ENCODE measurements around the gene MYL4.
A peak's percentile ranks its signal among the peaks of the same experiment; 100 is the strongest.
"Not testable (repeated sequence)": the region's sequence is repeated elsewhere in the genome, so short reads cannot be mapped to it uniquely, and the experiment has no call there.

Gene MYL4

DNA sequence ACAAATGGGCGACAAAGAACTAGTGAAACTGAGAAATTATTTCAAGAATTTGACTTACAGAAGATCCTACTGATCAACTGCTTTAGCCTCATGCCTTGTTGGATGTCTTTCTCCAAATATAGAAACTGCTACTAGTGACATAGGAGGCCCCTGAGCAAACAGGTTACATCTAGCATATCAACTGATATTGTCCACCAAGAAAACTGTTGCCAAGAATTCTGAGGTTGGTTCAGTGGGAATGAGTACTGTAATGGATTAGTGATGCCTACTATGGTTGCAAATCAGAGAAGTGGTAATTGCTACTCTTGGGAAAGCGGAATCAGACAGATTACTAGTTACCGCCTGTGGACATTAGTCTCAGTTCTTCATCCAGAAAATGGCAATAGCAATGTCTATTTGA, 30.0 kb upstream of the MYL4 start:
- Histone ChIP-seq H3K27me3 (ENCODE audit: insufficient read depth, low read length) (no peaks in the 10 kb centered on the region), H3K4me1 (ENCODE audit: insufficient read depth, low read length) (peaks cover 18% of the 10 kb centered on the region; the same call in 1 of the 2 replicates), H3K9ac (ENCODE audit: low read depth, low read length) (no peak overlapping the region), H3K9me3 (ENCODE audit: insufficient read depth, low read depth, low read length) (no peaks in the 10 kb centered on the region), H3K36me3 (ENCODE audit: insufficient read depth, low read length) (peaks cover 53% of the 10 kb centered on the region), H3K27ac (ENCODE audit: low read depth, low read length) (no peak overlapping the region), H3K4me3 (ENCODE audit: low read length) (no peak overlapping the region)
- 95% methylated on average over 3 of the region's 3 CpGs for WGBS

DNA sequence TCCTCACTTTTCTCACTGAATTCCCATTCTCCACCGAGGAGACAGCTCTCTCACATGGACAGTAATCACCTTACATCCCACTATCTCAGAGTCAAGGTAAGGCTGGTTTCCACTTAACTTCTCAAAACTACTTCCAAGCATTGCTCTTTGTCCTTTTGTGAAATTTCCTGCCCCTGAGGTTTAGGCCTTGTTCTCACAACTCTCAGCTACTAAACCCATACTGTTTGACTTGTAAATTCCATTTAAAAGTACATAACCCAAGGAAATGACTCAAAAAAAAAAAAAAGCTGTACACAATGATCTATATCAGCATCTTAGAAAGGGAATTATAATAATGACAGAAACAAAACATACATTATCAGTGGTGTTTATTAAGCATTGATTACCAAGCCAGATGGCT, 28.8 kb upstream of the MYL4 start:
- no peak overlapping the region for H3K27ac ChIP-seq (ENCODE audit: low read depth, low read length)
- 92% methylated on average over 1 of the region's 1 CpG for WGBS
- H3K4me1 ChIP-seq (ENCODE audit: insufficient read depth, low read length) = peaks cover 25% of the 10 kb centered on the region; the same call in 1 of the 2 replicates
- H3K9me3 ChIP-seq (ENCODE audit: insufficient read depth, low read depth, low read length) = no peaks in the 10 kb centered on the region
- no peak overlapping the region for H3K9ac ChIP-seq (ENCODE audit: low read depth, low read length)
- H3K27me3 ChIP-seq (ENCODE audit: insufficient read depth, low read length) = no peaks in the 10 kb centered on the region
- H3K36me3 ChIP-seq (ENCODE audit: insufficient read depth, low read length) = peaks cover 48% of the 10 kb centered on the region
- no peak overlapping the region for H3K4me3 ChIP-seq (ENCODE audit: low read length)

DNA sequence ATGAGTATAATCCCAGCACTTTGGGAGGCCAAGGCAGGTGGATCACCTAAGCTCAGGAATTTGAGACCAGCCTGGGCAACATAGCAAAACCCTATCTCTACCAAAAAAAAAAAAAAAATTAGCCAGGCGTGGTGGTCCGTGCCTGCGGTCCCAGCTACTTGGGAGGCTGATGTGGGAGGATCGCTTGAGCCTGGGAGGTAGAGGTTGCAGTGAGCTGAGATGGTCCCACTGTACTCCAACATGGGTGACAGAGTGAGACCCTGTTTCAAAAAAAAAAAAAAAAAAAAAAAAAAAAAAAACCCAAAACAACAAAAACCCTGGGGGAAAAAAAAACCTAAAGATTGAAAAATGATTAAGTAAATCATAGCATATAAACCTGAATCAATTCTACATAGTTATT, 28.2 kb upstream of the MYL4 start:
- Histone ChIP-seq H3K4me1 (ENCODE audit: insufficient read depth, low read length) (peaks cover 25% of the 10 kb centered on the region; the same call in 1 of the 2 replicates), H3K36me3 (ENCODE audit: insufficient read depth, low read length) (peaks cover 41% of the 10 kb centered on the region)
- not testable (repeated sequence) for H3K9me3 ChIP-seq (ENCODE audit: insufficient read depth, low read depth, low read length); H3K27me3 ChIP-seq (ENCODE audit: insufficient read depth, low read length); H3K9ac ChIP-seq (ENCODE audit: low read depth, low read length); H3K27ac ChIP-seq (ENCODE audit: low read depth, low read length); H3K4me3 ChIP-seq (ENCODE audit: low read length)
- WGBS = 88% methylated on average over 4 of the region's 4 CpGs

DNA sequence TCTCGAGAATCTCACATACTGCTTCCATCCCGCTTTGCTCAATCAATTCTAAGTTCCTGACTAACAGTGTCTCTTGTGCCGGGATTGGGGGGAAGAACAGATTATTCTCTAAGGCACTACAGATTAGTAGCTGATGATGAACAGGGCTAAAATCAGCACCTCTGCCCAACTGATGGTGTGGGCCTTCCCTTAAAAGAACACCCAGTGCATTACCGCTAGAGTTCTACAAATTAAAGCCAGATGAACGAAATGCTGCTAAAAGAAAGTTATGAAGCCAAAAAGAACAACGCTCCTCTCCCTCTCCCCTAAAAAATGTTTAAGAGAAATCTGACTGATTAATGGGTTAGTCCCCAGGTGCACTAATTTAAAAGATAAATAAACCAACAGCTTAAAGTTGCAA, 24.5 kb upstream of the MYL4 start:
- Histone ChIP-seq H3K27ac (ENCODE audit: low read depth, low read length) (no peak overlapping the region), H3K4me3 (ENCODE audit: low read length) (no peak overlapping the region), H3K27me3 (ENCODE audit: insufficient read depth, low read length) (no peaks in the 10 kb centered on the region), H3K9ac (ENCODE audit: low read depth, low read length) (no peak overlapping the region), H3K4me1 (ENCODE audit: insufficient read depth, low read length) (peaks cover 30% of the 10 kb centered on the region), H3K9me3 (ENCODE audit: insufficient read depth, low read depth, low read length) (no peaks in the 10 kb centered on the region), H3K36me3 (ENCODE audit: insufficient read depth, low read length) (peaks cover 17% of the 10 kb centered on the region)
- WGBS = 84% methylated on average over 5 of the region's 6 CpGs

DNA sequence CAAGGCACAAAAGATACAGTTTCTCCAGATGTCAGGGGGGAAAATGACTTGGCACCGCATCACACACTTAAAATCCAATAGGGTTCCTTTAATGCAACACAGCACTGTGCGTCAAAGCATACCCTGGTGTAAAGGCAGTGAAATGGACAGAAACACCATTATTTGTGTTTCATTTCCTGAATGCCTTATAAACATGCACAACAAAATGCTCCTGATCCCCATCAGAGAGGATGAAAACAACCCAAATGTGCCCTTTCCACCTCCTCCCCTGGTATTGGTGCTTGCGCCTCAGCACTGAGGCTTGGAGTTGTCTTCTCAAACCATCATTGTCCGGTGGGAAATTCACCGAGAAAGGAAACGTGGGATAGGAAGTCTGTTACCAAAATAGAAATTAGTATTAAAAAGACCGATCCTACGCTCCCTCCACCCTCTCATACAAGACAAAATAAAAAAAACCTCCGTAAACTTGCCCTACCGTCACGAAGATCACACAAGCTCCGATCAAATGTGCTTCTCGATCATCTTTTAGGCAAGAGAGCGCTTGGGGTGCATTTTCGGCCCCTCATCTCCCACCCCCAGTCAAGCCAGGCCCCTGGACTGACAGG, 20.8 kb upstream of the MYL4 start:
- Histone ChIP-seq H3K4me1 (ENCODE audit: insufficient read depth, low read length) (peaks cover 15% of the 10 kb centered on the region), H3K4me3 (ENCODE audit: low read length) (peak overlapping the region; percentile 81), H3K27me3 (ENCODE audit: insufficient read depth, low read length) (no peaks in the 10 kb centered on the region), H3K36me3 (ENCODE audit: insufficient read depth, low read length) (no peaks in the 10 kb centered on the region), H3K9ac (ENCODE audit: low read depth, low read length) (peak overlapping the region; percentile 82), H3K9me3 (ENCODE audit: insufficient read depth, low read depth, low read length) (no peaks in the 10 kb centered on the region), H3K27ac (ENCODE audit: low read depth, low read length) (peak overlapping the region; percentile 73)
- 5% methylated on average over 13 of the region's 15 CpGs for WGBS

DNA sequence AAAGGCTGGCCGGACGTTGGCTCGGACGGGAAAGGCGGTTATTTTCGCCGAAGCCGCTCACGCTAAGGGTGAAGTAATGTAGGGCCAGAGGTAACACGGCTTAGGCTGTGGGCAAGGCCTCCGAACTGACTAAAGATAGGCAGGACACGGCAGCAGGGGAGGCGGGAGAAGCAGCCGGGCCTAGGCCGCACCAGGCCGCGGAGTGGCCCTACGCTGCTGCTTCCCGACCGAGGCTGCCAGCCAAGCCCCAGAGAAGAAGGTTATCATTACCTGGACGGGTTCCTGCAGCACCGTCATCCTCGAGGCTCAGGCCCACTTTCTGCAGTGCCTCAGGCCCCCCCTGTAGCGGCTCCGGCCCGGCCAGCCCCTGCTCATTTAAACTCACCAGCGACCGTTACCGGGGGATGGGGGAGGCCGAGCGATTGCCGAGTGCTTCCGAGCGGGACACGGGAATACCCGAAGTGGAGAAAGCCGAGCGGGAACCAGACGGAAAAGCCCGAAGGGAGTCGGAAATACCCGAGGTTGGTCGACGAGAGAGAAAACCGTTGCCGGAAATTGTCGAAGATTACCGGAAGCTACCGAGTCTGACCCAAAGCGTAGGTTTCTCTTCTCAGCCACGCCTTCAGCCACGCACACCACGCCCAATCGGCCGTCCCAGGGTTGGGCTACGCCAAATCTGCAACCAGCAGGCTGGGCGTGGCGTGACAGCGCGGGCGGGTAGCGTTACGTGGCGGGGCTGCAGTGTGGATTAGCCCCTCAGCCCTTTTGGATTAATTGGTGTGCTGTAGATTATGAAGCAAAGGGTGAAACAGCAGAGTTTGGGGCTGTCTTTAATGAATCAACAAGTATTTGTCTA, 20.0 kb upstream of the MYL4 start, which contains the start of gene CDC27:
TSS of gene CDC27 (minus strand) at position 420 of the 856 bp plus-strand sequence. CDS start at position 297, 123 bp downstream.
- H3K9ac ChIP-seq (ENCODE audit: low read depth, low read length) = peak within 1 kb of the TSS; percentile 82
- peak within 1 kb of the TSS; percentile 73 for H3K27ac ChIP-seq (ENCODE audit: low read depth, low read length)
- under 1% methylated on average over 64 of the region's 64 CpGs for WGBS
- peaks cover 12% of the 10 kb centered on the region for H3K4me1 ChIP-seq (ENCODE audit: insufficient read depth, low read length)
- H3K9me3 ChIP-seq (ENCODE audit: insufficient read depth, low read depth, low read length) = no peaks in the 10 kb centered on the region
- H3K27me3 ChIP-seq (ENCODE audit: insufficient read depth, low read length) = no peaks in the 10 kb centered on the region
- H3K36me3 ChIP-seq (ENCODE audit: insufficient read depth, low read length) = no peaks in the 10 kb centered on the region
- peak within 1 kb of the TSS; percentile 81 for H3K4me3 ChIP-seq (ENCODE audit: low read length)

DNA sequence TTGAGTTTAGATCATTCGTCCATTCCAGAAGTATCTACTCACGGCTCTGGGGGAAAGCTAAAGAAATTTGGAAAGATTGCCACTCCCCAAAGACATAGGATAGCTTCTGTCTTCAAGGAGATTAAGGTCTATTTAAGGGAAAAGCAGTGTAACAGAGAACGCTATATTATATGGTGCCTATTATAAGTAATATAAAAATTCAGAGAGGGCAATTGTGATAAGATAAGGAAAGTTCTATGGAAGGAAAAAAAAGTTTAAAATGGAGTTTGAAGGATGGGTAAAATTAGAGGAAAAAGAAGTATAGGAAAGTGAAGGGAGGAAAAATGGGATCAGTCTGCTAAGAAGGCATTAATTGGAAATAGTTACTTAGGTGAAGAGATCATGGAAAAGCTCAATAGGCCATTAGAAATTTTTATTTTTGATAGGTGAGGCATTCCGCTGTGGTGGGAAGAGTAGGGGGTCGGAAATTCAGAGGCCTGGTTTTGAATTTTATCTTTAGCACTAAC, 19.4 kb upstream of the MYL4 start:
- Histone ChIP-seq H3K9me3 (ENCODE audit: insufficient read depth, low read depth, low read length) (no peaks in the 10 kb centered on the region), H3K27ac (ENCODE audit: low read depth, low read length) (no peak overlapping the region), H3K4me1 (ENCODE audit: insufficient read depth, low read length) (peaks cover 6% of the 10 kb centered on the region), H3K27me3 (ENCODE audit: insufficient read depth, low read length) (no peaks in the 10 kb centered on the region), H3K36me3 (ENCODE audit: insufficient read depth, low read length) (no peaks in the 10 kb centered on the region), H3K4me3 (ENCODE audit: low read length) (peak overlapping the region; percentile 56), H3K9ac (ENCODE audit: low read depth, low read length) (0 out of 2 replicates have a peak overlapping the region, but pooled peaks have one; percentile 17)
- WGBS = 50% methylated on average over 5 of the region's 5 CpGs

DNA sequence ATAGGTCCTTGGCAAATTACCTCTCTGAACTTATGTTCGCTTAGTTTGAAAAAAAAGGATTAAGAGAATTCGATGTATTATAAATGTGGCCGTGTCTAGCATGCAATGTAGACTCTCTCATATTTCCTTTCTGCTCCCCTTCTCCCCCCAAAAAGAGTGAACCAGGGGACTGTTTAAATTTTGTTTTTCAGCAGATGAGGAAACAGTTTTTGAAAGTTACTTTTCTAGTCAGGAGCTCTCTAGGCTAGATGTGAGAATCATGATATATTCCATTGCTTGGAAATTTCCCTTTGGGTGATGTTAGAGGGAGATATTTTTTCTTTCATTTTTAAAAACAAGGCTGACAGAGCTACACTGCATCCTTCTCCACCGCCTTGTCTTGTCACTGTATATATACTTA, 18.9 kb upstream of the MYL4 start:
- Histone ChIP-seq H3K36me3 (ENCODE audit: insufficient read depth, low read length) (no peaks in the 10 kb centered on the region), H3K27ac (ENCODE audit: low read depth, low read length) (no peak overlapping the region), H3K4me3 (ENCODE audit: low read length) (no peak overlapping the region), H3K9ac (ENCODE audit: low read depth, low read length) (no peak overlapping the region), H3K4me1 (ENCODE audit: insufficient read depth, low read length) (peaks cover 5% of the 10 kb centered on the region), H3K27me3 (ENCODE audit: insufficient read depth, low read length) (no peaks in the 10 kb centered on the region), H3K9me3 (ENCODE audit: insufficient read depth, low read depth, low read length) (no peaks in the 10 kb centered on the region)
- WGBS = no CpG with 5 or more reads among the region's 4 CpGs

DNA sequence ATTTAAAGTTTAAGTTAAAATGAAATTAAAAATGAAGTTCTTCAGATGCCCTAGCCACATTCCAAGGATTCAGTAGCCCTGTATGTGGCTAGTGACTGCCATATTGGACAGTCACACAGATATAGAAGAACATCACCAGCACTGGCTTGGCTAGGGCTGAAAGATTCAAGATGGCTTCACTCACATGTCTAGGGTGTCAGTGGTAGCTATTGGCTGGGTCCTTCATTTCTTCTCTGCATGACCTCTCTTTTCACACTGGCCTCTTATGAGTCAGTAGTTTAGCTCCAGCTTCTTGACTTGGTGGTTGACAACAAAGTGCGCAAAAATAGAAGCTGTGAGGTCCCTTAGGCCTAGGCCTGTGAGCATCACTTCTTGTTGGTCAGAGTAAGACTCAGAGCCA, 18.4 kb upstream of the MYL4 start:
- Histone ChIP-seq H3K4me3 (ENCODE audit: low read length) (no peak overlapping the region), H3K9ac (ENCODE audit: low read depth, low read length) (no peak overlapping the region), H3K27me3 (ENCODE audit: insufficient read depth, low read length) (no peaks in the 10 kb centered on the region), H3K9me3 (ENCODE audit: insufficient read depth, low read depth, low read length) (no peaks in the 10 kb centered on the region), H3K4me1 (ENCODE audit: insufficient read depth, low read length) (peaks cover 5% of the 10 kb centered on the region), H3K36me3 (ENCODE audit: insufficient read depth, low read length) (no peaks in the 10 kb centered on the region), H3K27ac (ENCODE audit: low read depth, low read length) (no peak overlapping the region)
- 98% methylated on average over 1 of the region's 1 CpG for WGBS

DNA sequence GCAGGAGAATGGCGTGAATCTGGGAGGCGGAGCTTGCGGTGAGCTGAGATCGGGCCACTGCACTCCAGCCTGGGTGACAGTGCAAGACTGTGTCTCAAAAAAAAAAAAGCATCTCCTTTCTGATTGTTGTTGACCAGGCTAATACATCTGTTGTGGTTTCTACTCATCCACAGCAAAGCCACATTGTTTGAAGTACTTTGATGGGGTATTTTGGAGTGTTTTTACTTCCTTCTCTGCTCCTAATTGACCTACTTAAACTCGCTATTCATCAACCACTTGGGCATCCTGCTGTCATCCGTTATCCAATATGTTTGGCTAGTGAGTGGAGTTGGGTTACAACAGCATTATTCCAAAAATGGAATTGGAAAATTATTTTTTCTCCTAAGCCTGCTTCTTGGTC, 16.6 kb upstream of the MYL4 start:
- WGBS = 93% methylated on average over 4 of the region's 6 CpGs
- Histone ChIP-seq H3K36me3 (ENCODE audit: insufficient read depth, low read length) (no peaks in the 10 kb centered on the region), H3K27me3 (ENCODE audit: insufficient read depth, low read length) (no peaks in the 10 kb centered on the region; the same call in 1 of the 2 replicates), H3K27ac (ENCODE audit: low read depth, low read length) (no peak overlapping the region), H3K4me3 (ENCODE audit: low read length) (no peak overlapping the region), H3K4me1 (ENCODE audit: insufficient read depth, low read length) (peaks cover 5% of the 10 kb centered on the region), H3K9me3 (ENCODE audit: insufficient read depth, low read depth, low read length) (no peaks in the 10 kb centered on the region), H3K9ac (ENCODE audit: low read depth, low read length) (no peak overlapping the region)

DNA sequence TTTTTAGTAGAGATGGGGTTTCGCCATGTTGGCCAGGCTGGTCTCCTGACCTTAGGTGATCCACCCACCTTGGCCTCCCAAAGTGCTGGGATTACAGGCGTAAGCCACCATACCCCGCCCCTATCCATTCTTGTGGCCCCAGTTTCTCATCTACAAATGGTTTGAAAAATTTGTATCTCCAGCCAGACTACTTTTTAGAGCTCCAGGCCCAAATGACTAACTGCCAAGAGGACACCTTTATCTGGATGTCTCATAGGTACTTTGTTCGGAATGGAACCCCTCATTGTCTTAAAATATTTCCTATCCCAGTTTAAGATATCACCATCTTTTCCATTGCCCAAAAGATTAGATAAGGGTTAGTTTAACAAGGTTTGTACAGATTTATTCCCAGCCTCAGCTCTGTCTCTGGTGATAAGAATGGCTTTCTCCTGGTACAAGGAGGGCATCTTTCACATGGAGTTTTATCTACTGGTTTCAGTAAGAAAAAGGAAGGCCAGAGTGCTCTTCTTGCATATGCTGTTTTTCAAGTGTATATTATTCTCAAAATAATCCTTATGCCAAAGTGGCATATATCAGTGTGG, 15.1 kb upstream of the MYL4 start:
- H3K4me1 ChIP-seq (ENCODE audit: insufficient read depth, low read length) = no peaks in the 10 kb centered on the region
- H3K36me3 ChIP-seq (ENCODE audit: insufficient read depth, low read length) = no peaks in the 10 kb centered on the region
- H3K9ac ChIP-seq (ENCODE audit: low read depth, low read length) = no peak overlapping the region
- no peaks in the 10 kb centered on the region; the same call in 1 of the 2 replicates for H3K27me3 ChIP-seq (ENCODE audit: insufficient read depth, low read length)
- no peak overlapping the region for H3K27ac ChIP-seq (ENCODE audit: low read depth, low read length)
- no peaks in the 10 kb centered on the region for H3K9me3 ChIP-seq (ENCODE audit: insufficient read depth, low read depth, low read length)
- H3K4me3 ChIP-seq (ENCODE audit: low read length) = no peak overlapping the region
- WGBS = 94% methylated on average over 4 of the region's 4 CpGs
